A549 (cell line): ENCODE measurements around the gene SYCE3. TPM values are rescaled to one million over a fixed set of nuclear protein-coding genes. Genes with fewer than 3 reads are reported as not detected.
A peak's percentile ranks its signal among the peaks of the same experiment; 100 is the strongest.

Source experiments
- ATAC-seq, 2 experiments: fragments of 200-7000 bp in 1 of 2; fragments of >200 bp in 1 of 2; cut with Nextera tagmentation in 1 of 2; cut with Tn5 transposase in 1 of 2; 3 replicates each; pipeline versions ENCODE4 v1.8.0 to v1.9.1; 2018 to 2020; ENCODE audit warnings: mild to moderate bottlenecking in 1 of 2, moderate library complexity in 1 of 2
- CTCF ChIA-PET: fragments of 300-600 bp; sonication (Branson Sonifier 250); formaldehyde crosslinking; extraction: SDS; loops from one replicate; lab custom pipeline; 2021; ENCODE audit warnings: antibody characterized with exemption, inconsistent platforms; lab: Yijun Ruan, JAX
- POLR2A ChIA-PET: fragments of 350-600 bp; formaldehyde crosslinking; extraction: SDS; loops from one replicate; lab custom pipeline; 2021; ENCODE audit warnings: antibody characterized with exemption, inconsistent platforms; lab: Yijun Ruan, JAX
- DNase-seq, 2 experiments: peaks; one replicate each; pipeline versions ENCODE4 v3.0.0 to v3.0.0-alpha.2; 2011 to 2016; ENCODE audit warnings: low read depth in 1 of 2, low spot score in 1 of 2
- FAIRE-seq: peaks from 2 replicates; lab custom pipeline; 2011; peaks lifted over from hg19 to GRCh38; lab: Jason Lieb, UNC
- H3K27ac ChIP-seq, 2 experiments: fragments of >200 bp; sonication (Bioruptor Twin); formaldehyde crosslinking; 3 replicates each; pipeline ENCODE4 v1.5.1; 2016 to 2017
- H3K4me1 ChIP-seq: fragments of >200 bp; sonication (Bioruptor Twin); formaldehyde crosslinking; 3 replicates; pipeline ENCODE4 v1.6.1; 2016
- H3K4me2 ChIP-seq: fragments of >200 bp; sonication (Bioruptor Twin); formaldehyde crosslinking; 3 replicates; pipeline ENCODE4 v1.6.1; 2016
- H3K4me3 ChIP-seq: fragments of >200 bp; sonication (Bioruptor Twin); formaldehyde crosslinking; 3 replicates; pipeline ENCODE4 v1.5.1; 2016
- H3K9me3 ChIP-seq: fragments of >200 bp; sonication (Bioruptor Twin); formaldehyde crosslinking; 3 replicates; pipeline ENCODE4 v1.6.1; 2016
- CHD2 ChIP-seq: fragments of 150-350 bp; IDR thresholded peaks from 2 replicates; pipeline ENCODE4 v1.6.1; 2014; ENCODE audit warnings: low read length; ENCODE audit not compliant: partially characterized antibody
- E2F6 ChIP-seq: IDR thresholded peaks from 2 replicates; pipeline ENCODE4 v1.6.1; 2012; ENCODE audit warnings: low read depth, borderline replicate concordance
- EHF ChIP-seq: fragments of 250-450 bp; sonication (Bioruptor Pico); IDR thresholded peaks from 2 replicates; pipeline ENCODE4 v1.5.0; 2020; ENCODE audit warnings: mild to moderate bottlenecking
- EP300 ChIP-seq, 2 experiments: fragments of >200 bp; sonication (Bioruptor Twin); formaldehyde crosslinking; IDR thresholded peaks; 2 replicates in 1 of 2; 3 replicates in 1 of 2; pipeline ENCODE4 v1.6.1; 2016 to 2017
- HMGXB4 ChIP-seq: fragments of 250-450 bp; sonication (Bioruptor Pico); IDR thresholded peaks from 2 replicates; pipeline ENCODE4 v1.5.0; 2021; ENCODE audit warnings: mild to moderate bottlenecking, moderate library complexity, borderline replicate concordance
- JUN ChIP-seq, 2 experiments: fragments of >200 bp; sonication (Bioruptor Twin); formaldehyde crosslinking; IDR thresholded peaks; 2 replicates in 1 of 2; 3 replicates in 1 of 2; pipeline ENCODE4 v1.6.1; 2016 to 2017
- MAZ ChIP-seq: fragments of 150-350 bp; IDR thresholded peaks from 2 replicates; pipeline ENCODE4 v1.6.1; 2014; ENCODE audit warnings: antibody characterized with exemption, low read depth, low read length, borderline replicate concordance
- MYC ChIP-seq: IDR thresholded peaks from 2 replicates; pipeline ENCODE4 v1.6.1; 2012; ENCODE audit warnings: mild to moderate bottlenecking, inconsistent platforms, low read length, improper control_type of control experiment, borderline replicate concordance
- NPAS2 ChIP-seq: fragments of 250-450 bp; sonication (Bioruptor Pico); IDR thresholded peaks from 2 replicates; pipeline ENCODE4 v1.8.0; 2022; ENCODE audit warnings: mild to moderate bottlenecking, moderate library complexity, borderline replicate concordance
- NR3C1 ChIP-seq: fragments of >200 bp; sonication (Bioruptor Twin); formaldehyde crosslinking; IDR thresholded peaks from 3 replicates; pipeline ENCODE4 v1.6.1; 2017
- PBX3 ChIP-seq: IDR thresholded peaks from 2 replicates; pipeline ENCODE4 v1.6.1; 2012
- PHF8 ChIP-seq: fragments of 200-600 bp; sonication (generic); IDR thresholded peaks from 2 replicates; pipeline ENCODE4 v1.6.1; 2016; ENCODE audit warnings: low read depth, mild to moderate bottlenecking, antibody characterized with exemption, moderate library complexity, borderline replicate concordance
- RAD21 ChIP-seq, 2 experiments: fragments of >200 bp in 1 of 2; sonication (Bioruptor Twin) in 1 of 2; formaldehyde crosslinking in 1 of 2; IDR thresholded peaks in 1 of 2; conservative IDR thresholded peaks in 1 of 2; 2 replicates in 1 of 2; 3 replicates in 1 of 2; pipeline ENCODE4 v1.6.1; 2012 to 2018; ENCODE audit warnings: inconsistent platforms in 1 of 2
- RARB ChIP-seq: fragments of 250-450 bp; sonication (Bioruptor Pico); IDR thresholded peaks from 2 replicates; pipeline ENCODE4 v1.8.0; 2021; ENCODE audit warnings: mild to moderate bottlenecking, moderate library complexity
- REST ChIP-seq: fragments of 200-600 bp; sonication (generic); IDR thresholded peaks from 2 replicates; pipeline ENCODE4 v1.6.1; 2016; ENCODE audit warnings: antibody characterized with exemption, mild to moderate bottlenecking, moderate library complexity
- ZFP36 ChIP-seq: fragments of 450-650 bp; IDR thresholded peaks from 2 replicates; pipeline ENCODE4 v1.6.1; 2014; ENCODE audit warnings: borderline replicate concordance; ENCODE audit not compliant: partially characterized antibody
- ZNF302 ChIP-seq: fragments of 250-450 bp; sonication (Bioruptor Pico); IDR thresholded peaks from 2 replicates; pipeline ENCODE4 v1.9.0; 2021; ENCODE audit warnings: inconsistent platforms, mild to moderate bottlenecking, moderate library complexity
- WGBS: methylation state at CpG from one replicate; pipeline ENCODE4 v1.1.6; 2017; ENCODE audit errors: missing lambda C conversion rate; 5-methylcytosine and 5-hydroxymethylcytosine counted together
- polyA plus RNA-seq, 4 experiments: library from polyadenylated mRNA; depleted of rRNA in 3 of 4; stranded (reverse); fragments of >200 nt; fragmentation: RNase III in 1 of 4; extraction: RNeasy Plus Mini Kit Qiagen cat#74134 plus additional on column Dnase treatment in 1 of 4; gene quantifications; 2 replicates in 3 of 4; 3 replicates in 1 of 4; pipeline ENCODE4 v1.2.3, GENCODE V29; 2011 to 2017
- TF ChIP-seq, protein P1 (sequence below): fragments of >200 bp; sonication (Bioruptor Twin); formaldehyde crosslinking; IDR thresholded peaks from 3 replicates; pipeline ENCODE4 v1.5.1; 2016
- TF ChIP-seq, protein P2 (sequence below): fragments of 450-650 bp; IDR thresholded peaks from 2 replicates; pipeline ENCODE4 v1.6.1; 2014; ENCODE audit warnings: antibody characterized with exemption

The SYCE3 gene
- polyA plus RNA-seq, 2 of the 4 experiments (the other 2 are of a cell fraction): 0.45 to 0.59 TPM

GRCh38 chr22:50526108-50526833 lies 36.4 kb downstream of the SYCE3 start (continued):
- TF ChIP-seq PBX3 (no peak; the same call in 1 of the 2 replicates), RAD21 (conservative IDR thresholded peaks at IDR 0.05 in 1 of 2, IDR thresholded peaks at IDR 0.05 in 1 of 2) (peak in 1 of 2 experiments; percentile 33; a peak in 1 of 5 replicates), HMGXB4 (CRISPR knock-in tag) (no peak), EHF (no peak), NPAS2 (CRISPR knock-in tag) (no peak), MAZ (no peak), MYC (0 out of 2 replicates have a peak, but pooled peaks have one; percentile 17), ZNF302 (CRISPR knock-in tag) (no peak)
- TF ChIP-seq, protein P1, sequence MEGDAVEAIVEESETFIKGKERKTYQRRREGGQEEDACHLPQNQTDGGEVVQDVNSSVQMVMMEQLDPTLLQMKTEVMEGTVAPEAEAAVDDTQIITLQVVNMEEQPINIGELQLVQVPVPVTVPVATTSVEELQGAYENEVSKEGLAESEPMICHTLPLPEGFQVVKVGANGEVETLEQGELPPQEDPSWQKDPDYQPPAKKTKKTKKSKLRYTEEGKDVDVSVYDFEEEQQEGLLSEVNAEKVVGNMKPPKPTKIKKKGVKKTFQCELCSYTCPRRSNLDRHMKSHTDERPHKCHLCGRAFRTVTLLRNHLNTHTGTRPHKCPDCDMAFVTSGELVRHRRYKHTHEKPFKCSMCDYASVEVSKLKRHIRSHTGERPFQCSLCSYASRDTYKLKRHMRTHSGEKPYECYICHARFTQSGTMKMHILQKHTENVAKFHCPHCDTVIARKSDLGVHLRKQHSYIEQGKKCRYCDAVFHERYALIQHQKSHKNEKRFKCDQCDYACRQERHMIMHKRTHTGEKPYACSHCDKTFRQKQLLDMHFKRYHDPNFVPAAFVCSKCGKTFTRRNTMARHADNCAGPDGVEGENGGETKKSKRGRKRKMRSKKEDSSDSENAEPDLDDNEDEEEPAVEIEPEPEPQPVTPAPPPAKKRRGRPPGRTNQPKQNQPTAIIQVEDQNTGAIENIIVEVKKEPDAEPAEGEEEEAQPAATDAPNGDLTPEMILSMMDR: peak; percentile 68

DNA sequence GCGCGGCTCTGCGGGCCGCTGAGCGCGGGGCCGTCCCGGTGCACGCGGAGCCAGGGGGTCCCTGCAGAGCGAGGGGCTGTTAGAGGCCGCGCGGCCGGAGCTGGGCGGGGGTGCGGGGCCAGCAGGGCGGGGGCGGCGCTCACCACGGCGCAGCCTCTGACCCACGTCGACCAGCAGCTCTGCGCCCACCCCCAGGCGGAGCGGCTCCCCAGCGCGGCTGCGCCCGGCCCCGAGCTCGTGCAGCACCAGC lies 36.9 kb downstream of the SYCE3 start:
- DNase-seq (no peak), FAIRE-seq (no peak)
- Histone ChIP-seq H3K4me3 (peak overlapping the region; percentile 70), H3K4me1 (peaks cover 20% of the 10 kb centered on the region), H3K9me3 (no peaks in the 10 kb centered on the region), H3K4me2 (peak overlapping the region; percentile 96)
- no CpG with 5 or more reads among the region's 33 CpGs for WGBS
- POLR2A ChIA-PET: interaction anchor here (0.9 to 2.8 kb wide), 8 partner anchors 14 to 335 kb away, joined by 3 to 36 read pairs (median 6); partner anchors contain the start of genes CHKB, KLHDC7B, LMF2 and NCAPH2
- TF ChIP-seq NPAS2 (CRISPR knock-in tag) (no peak), JUN (IDR thresholded peaks at IDR 0.05) (peak; percentile 16 to 39; a peak in 1 of 5 replicates), NR3C1 (no peak), RARB (CRISPR knock-in tag) (no peak)
- TF ChIP-seq, all 56 proteins: peak for 1
- ATAC-seq: peak; percentile 8 to 23; a peak in 3 of 6 replicates
- H3K27ac ChIP-seq: peak overlapping the region; percentile 92 to 99
- CTCF ChIA-PET: interaction anchor here (0.7 to 2.7 kb wide), 33 partner anchors 9 to 385 kb away, joined by 3 to 31 read pairs (median 4); partner anchors contain the start of genes KLHDC7B, LMF2, NCAPH2 and SYCE3

- POLR2A ChIA-PET: interaction anchor here (0.9 to 2.8 kb wide), 8 partner anchors 14 to 335 kb away, joined by 3 to 36 read pairs (median 6); partner anchors contain the start of genes CHKB, KLHDC7B, LMF2 and NCAPH2
- DNase-seq: peak; percentile 87 to 97
- 3% methylated on average over 15 of the region's 84 CpGs for WGBS
- CTCF ChIA-PET: interaction anchor here (0.7 to 2.7 kb wide), 37 partner anchors 8 to 384 kb away, joined by 3 to 31 read pairs (median 4); partner anchors contain the start of genes KLHDC7B, LMF2, NCAPH2 and SYCE3
- H3K4me3 ChIP-seq: peak within 1 kb of the TSS; percentile 70
- peak within 1 kb of the TSS; percentile 96 for H3K4me2 ChIP-seq
- peaks cover 20% of the 10 kb centered on the region for H3K4me1 ChIP-seq
- no peak for FAIRE-seq
- peak within 1 kb of the TSS; percentile 92 to 99 for H3K27ac ChIP-seq
- peak; percentile 30 to 67 for ATAC-seq
- H3K9me3 ChIP-seq: no peaks in the 10 kb centered on the region
- TF ChIP-seq, protein P2, sequence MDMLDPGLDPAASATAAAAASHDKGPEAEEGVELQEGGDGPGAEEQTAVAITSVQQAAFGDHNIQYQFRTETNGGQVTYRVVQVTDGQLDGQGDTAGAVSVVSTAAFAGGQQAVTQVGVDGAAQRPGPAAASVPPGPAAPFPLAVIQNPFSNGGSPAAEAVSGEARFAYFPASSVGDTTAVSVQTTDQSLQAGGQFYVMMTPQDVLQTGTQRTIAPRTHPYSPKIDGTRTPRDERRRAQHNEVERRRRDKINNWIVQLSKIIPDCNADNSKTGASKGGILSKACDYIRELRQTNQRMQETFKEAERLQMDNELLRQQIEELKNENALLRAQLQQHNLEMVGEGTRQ: peak; percentile 95
- TF ChIP-seq E2F6 (peak; percentile 31; the same call in 1 of the 2 replicates), MYC (0 out of 2 replicates have a peak, but pooled peaks have one; percentile 11), ZFP36 (no peak), NPAS2 (CRISPR knock-in tag) (0 out of 2 replicates have a peak, but pooled peaks have one; percentile 30), REST (no peak), EP300 (IDR thresholded peaks at IDR 0.05) (no peak), CHD2 (no peak), EHF (no peak), PHF8 (no peak)
Observed at GRCh38 chr22:50525104-50525857, 37.4 kb downstream of the SYCE3 start, which contains the start of gene SCO2. Gene SCO2 (minus strand): TSS chr22:50525598. CDS start chr22:50524411, 1,187 bp downstream.
